GM18517 (cell line): ENCODE results near the gene FOXN3.

Source experiments
- ATAC-seq: cut with Tn5 transposase; IDR thresholded peaks from one replicate; pipeline ENCODE4 v1.9.1; 2021; ENCODE audit warnings: mild to moderate bottlenecking, moderate library complexity; ENCODE audit not compliant: unreplicated experiment

The FOXN3 gene

DNA sequence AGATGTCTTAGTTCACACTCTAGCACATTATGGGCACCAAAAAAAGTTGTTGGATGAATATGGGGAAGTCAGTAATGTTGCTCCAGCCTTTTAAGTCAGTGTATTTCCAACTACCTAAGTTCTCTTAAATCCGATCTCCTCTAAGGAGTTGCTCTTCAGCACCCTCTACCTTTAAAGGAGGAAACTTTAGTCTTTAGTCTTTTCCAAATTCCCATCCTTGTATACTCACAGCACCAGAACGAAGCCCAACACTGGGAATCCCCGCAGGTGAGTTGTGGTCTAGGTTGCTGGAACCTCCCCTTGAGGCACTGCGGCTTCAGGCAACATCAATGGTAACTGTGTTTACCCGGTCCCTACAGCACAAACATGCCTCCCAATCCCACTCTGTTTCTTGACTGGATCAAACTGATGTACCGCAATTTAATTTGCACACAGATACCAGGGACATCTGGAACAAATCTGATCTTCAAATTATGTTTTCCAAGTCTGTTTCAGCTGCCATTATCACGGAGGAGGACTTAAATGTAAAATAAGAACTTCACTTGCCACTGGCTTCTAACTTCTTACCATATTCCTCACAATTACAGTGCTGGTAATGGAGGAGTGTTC, 179.0 kb downstream of the FOXN3 start:
- no peak for ATAC-seq

DNA sequence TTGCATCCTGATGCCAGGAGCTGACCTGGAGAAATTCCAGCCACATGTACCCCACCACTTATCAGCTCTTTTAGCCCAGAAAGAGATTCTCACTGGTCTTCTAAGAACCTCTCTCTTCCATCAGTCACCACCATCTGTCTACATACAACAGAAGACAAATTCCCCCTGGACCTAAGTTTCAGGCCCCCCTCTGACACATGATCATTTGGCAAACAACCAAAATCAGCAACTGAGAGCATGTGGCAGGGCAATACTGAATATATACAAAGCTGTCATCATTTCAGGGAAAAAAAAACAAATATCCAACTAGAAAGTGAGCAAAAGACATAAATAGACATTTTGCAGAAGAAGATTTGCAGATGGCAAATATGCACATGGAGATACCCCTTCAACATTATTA, 180.2 kb downstream of the FOXN3 start:
- ATAC-seq, result no peak

DNA sequence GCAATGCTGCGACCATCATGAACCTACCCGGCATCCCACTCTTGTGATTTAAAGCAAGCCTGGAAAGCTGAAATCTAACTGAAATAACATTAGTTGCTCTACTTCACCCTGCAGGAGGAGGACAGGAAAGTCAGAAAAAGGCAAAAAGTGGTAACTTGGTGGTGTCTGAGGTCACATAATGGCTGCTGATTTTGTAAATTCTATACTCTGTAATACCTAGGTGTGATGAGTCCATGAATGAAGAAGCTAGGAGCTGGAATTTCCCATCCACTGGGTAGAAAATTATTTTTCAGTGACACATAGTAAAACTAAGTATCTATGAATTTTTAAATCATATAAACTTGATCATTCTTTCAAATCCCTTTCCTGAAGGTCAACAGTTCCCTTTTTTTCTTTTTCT, 183.8 kb downstream of the FOXN3 start:
- no peak for ATAC-seq

DNA sequence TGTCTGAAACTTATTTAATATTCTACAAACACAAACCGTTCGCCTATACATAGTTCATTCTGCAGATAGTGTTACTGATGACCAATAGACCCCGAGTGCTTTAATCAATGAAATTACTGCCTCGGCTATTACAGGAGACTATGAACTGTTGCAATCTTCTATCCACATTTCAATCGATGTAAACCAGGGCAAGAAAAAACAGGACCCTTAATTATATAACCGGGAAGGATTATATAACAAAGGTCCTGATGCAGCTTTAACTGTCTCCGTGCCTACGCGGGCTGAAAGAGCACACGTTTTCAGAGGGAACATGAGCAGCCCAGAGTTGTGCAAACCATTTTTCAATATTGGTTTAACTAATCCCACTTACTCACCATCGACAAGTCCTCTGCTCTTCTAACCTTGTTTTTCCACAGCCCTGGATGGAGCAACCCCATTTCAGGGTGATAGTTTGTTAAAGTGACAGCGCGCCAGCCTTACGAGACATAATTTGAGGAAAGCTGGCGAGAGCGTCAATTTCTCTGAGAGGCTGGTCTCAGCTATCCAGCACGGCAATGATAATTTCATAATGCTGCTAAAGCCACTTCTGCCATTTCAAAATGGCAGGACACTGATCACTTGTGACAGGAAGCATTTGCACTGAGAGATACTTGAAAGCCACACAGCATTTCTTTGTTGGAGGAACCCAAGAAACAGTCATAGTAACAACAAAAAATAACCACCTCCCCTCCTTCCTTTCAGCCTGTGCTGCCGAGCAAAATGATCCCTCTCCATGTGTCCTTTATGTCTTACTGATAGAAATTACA, 184.6 kb downstream of the FOXN3 start:
- no peak for ATAC-seq

DNA sequence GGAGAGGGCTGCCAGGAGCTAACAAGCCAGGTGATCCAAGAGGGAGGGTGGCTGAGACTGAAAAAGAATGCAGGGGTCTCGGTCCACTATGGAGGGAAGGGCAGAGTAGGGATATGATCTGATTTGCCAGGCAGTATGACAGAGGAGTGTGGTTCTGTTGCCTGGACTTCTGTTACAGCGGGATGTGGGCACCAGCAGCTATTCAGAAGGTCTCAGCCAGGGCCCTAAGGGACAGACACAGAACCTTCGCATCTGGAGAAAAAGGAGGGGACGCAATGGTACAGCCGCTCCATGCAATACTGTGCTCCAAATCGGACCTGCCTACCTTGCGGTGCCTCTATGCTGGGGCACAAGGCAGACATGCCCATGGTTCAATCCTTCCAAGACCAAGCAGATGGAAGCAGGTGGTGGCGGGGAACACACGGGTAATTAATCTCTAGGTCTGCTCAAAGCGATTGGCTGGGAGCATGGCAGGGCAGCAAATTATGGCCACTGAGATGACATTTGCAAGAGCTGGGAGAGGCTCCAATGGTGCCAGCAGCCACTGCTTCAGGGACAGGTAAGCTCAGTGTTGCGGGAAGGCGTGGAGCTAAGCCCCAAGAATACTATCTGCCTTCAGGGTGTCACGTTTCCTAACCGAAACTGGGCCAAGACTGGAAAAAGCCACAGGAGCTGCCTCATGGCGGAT, 185.5 kb downstream of the FOXN3 start:
- no peak for ATAC-seq

DNA sequence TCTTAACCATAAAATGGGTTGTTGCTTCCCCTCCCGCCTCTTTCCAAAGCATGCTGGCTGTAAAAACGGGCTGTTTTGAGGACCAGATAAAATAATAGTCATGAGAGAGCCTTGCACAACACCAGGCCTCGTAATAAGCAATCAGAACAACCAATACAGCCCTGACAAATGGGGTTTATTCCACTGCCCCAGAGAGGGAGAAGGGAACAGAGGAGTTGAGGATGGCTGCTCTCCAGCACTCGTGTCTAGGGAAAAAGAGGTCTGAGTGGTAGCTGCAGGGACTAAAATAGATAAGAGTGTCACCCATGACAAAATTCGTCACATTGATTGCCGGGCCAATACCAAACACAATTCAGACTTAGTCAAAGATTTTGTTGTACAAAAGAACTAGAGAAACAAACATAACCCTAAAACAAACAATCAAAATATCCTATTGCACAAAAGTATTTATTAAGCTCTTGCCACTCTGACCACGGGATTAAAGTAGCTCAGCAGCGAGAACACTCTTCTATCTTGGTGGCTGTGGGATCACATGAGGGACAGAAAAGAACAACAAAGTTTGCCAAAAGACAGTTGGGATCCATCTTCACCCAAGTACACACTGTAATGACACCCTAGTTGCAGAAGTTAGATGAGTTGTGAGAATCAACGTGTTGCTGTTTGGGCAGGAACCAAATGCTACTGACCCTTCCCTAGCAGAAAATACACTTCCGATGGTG, 188.0 kb downstream of the FOXN3 start:
- ATAC-seq, result no peak

DNA sequence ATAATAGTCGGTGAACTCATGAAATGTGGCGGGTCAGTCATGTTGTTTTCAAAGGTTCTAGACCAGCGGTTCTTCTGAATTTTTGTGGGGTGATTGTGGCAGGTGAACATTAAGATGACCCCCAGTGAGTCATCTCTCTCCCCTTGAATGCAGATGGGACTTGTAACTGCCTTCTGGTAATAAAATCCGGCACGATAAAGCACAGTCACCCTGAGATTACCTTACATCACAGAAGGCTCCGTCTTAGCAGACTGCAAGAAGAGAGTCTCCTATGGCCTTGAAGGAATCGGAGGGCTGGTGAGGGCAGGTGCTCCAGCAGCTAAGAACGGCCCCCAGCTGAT, 189.6 kb downstream of the FOXN3 start:
- ATAC-seq, result no peak

DNA sequence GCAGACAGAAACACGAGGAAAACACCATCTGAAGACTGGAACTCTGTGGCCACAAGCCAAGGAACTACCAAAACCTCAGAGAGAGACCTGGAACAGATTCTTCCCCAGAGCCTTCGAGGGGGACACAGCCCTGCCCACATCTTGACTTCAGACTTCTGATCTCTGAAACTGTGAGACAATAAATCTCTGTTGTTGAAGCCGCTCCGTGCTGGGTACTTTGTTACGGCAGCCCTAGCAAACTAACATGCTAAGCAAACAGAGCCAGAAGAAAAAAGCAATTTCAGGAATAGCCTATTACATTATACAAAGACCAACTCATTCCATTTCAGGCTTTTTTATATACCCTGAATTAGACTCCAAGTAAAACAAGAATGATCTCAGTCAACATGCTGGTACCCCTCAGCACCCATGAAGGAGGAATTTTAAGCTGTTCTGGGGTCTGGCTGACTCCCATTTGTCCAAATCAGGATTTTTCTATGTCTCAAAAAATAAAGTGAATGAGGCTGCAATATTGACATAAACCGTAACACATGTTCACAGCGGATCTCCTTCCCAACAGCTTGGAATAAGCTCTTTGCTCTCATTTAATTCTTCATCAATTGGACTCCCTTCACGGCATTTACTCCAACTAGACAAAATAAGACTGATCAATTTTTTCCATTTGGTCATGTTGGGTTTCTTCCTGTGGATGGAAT, 190.1 kb downstream of the FOXN3 start:
- no peak for ATAC-seq

DNA sequence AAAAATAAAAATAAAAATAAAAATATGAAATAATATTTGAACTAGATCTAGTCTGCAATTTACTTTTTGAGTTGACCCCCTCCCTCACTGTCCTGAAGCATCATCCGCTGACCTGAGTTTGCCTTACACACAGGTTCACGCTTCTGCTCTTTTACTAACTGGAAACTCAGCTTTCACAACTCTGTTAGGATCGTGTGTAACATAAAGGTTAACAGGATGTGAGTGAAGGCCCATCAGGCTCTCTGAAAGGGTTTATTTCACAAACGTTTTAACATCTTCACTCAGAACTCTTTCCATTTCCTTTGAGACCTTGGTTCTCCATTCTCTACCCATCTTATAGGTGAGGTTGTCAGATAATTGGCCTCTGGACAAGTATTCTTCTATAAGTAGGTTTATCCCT, 191.4 kb downstream of the FOXN3 start:
- ATAC-seq, result no peak

DNA sequence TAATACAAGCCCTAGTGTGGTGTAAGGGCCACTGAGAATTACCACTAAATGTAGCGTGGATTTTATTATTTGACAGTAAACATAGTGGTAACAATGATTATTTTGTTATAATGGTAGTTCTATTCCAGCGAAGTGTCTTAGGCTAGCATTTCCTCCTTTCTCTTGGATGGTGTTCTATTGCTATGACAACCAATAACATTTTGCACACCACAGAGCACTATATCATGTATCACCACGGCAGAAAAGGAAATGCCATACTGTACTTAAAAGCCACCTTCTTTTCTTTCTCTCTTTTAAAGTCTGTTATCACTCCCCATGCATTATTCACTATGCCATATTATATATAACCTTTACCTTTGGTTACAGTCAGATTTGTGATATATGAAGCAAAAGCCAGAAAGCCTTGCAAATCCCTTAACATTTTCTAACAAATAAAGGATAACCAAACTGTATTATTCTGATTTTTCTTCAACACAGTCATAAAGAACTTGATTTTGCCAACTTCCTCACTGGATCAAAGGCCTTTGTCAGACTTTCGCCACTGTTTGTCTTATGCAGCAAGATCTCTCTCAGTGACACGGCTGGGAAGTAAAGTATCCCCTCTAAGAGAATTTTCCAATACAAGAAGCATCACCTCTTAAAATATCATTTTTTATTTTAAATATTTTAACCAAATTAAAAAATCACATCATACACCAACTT, 195.8 kb downstream of the FOXN3 start:
- no peak for ATAC-seq

DNA sequence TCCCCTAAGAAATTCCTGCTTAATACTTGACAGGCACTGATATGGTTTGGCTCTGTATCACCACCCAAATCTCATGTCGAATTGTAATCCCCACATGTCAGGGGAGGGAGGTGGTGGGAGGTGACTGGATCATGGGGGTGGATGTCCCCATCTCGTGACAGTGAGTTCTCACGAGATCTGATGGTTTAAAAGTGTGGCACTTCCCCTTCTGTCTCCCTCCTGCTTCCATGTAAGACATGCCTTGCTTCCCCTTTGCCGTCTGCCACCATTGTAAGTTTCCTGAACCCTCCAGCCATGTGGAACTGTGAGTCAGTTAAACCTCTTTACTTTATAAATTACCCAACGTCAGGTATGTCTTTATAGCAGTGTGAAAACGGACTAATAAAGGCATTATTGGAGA, 198.0 kb downstream of the FOXN3 start:
- no peak for ATAC-seq

DNA sequence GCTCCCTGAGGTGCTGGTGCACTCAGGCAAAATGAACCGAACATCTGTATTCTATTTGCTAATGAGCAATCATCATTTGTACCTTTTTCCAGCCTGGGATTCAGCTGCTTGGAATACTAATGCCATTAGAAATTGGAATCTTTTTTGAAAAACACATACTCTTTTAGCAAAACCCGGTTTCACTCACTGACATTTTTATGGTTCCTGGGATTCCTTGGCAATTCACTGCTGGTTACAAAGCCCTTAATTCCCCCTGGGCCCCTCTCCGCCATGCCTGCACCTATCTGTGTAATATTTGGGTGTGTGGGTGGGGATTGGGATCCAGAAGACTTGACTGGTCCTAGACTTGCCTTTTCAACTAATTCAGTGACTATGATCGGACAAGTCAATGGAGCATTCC, 199.1 kb downstream of the FOXN3 start:
- ATAC-seq, result no peak

DNA sequence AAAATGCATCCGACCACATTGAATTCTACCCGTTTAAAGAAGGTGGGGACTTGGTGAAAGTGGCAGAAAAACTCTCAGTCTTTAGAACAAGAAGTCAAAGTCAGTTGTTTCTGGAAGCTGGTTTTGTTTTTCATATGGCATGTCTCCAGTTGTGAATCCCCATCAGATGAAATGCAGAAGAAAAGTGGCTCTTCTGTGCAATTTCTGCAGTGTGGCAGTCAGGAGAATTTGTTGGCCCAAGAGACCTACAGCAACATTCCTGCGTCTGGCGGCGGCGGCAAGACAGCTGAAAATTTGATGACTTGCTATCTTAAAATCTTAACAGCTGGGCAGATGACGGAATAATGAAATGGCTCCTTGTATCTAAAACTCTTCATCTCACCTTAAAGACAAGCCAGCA, 201.5 kb downstream of the FOXN3 start:
- ATAC-seq, result no peak

DNA sequence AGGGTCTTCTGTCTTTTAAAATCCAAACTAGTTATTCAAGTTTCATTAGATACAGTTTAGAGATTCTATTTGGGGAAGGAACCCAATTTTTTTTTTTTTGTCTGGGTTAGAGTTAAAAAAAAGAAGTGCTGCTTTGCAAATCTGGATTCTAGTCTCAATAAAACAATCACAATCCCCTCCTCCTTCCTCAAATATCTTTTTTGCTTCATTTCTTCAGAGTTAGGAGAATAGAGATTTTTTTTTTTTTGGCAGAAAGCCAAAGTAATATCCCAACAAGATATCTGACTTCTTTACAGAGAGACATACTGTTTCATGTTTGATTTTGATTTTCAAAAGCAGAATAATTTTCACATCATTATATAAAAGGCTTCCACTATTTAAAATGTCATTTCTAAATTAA, 201.9 kb downstream of the FOXN3 start:
- no peak for ATAC-seq

DNA sequence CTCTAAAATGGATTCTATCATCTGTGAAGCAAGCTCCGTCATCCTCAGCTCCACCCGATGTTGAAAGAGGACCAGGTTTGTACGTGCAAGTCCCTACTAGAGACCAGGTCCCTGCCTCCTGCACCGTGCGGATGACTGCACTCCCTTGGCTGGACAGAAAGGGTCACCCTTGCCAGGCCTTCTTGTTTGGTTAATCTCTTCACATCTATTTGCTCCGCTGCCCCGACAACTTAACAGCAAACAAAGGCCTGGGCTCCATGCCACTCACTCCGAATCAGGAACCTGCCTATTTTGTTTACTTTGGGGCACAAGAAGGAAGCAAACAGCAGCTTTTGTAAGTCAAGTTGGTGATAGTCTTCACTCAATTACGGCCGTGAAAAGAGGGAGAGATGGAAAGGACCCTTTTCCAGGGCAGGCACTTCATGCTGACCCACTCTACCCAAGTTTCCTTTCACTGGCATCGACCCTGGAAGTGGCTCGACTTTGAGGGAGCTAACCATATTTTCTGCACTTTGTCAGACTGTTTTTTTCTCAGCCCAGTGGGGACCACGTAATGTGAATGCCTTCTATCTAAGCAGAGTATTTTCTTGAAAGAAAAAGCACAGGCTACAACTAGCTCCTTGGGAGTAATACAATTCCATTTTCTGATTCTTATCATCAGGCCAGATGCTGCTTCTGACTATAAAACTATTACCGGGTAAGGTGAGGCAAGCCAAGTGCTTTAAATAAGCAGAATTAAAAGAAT, 202.6 kb downstream of the FOXN3 start:
- ATAC-seq, result no peak

DNA sequence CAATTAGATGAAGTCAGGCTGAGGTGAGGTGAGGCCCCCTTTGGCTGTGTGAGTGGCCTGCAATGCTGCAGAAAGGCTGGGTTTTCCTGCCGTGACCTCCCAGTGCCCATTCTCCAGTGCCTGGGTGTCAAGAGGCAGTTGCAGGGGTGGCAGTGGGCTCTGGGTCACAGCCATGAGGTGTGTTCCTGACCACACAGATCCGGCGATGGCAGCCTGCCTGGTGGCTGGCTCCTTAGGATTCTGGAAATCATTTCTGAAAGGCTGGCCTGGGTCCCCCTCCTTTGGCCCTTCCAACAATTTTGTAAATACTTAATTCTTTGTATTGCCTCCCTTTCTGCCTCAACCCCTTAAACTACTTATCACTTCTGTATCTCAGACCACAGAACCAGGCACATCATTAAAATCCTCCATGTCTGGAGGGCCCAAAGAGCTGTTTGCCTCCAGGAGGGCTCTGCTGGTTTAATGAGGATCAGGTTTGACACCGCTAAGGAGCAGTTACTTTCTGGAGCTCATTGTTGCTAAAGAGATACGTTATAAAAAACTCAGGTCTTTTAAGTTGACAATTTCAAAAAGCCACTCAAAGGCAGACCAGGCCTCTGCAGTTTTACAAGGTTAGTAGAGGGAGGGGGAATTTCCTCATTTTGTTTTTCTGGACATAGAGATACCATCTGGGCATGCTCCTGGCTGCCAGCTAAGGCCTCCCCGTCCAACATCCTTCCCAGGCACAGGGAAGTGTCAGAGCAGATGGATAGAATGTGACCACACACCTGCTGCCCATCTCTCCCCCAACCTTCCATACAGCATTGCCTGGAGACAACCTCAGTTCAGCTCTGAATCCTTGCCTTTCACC, 204.4 kb downstream of the FOXN3 start:
- ATAC-seq, result no peak

DNA sequence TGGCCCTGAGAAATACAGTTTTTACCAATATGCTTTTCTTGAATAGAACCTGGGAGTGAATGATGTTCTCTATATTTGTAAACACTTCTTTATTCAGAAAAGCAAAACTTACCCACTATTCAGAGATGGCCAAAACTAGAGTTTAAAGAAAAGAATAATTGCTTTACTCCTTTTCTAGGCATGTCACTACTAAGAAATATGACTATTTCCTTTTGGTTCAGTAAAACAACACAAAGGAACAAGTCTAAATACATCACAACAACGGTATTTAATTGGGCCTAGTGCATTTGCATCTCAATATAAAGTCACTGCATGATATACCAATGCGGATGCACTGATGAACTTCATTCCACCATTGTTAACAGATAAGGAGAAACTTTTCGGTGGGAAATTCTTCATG, 207.5 kb downstream of the FOXN3 start:
- ATAC-seq, result no peak

DNA sequence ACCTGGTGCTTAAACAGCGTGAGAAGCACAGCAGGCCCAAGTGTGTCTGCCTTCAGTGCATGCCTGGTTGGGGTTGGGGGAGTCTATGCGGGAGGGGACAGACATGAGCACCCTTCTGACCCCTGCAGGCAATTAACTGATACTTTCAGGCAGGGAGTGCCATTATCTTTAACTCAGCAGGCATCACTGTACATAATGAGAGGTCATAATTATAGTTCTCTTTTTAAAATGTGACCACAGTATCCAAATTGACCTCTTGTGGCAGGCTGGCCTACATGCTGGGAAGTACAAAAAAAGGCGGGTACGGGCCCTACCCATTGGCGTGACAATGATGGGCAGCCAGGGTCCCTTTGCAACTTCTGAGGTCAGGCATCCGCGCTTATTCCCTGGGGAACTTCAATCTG, 209.1 kb downstream of the FOXN3 start:
- no peak for ATAC-seq
